ENCODE results near the gene MAGI2. TPM values are rescaled to one million over a fixed set of nuclear protein-coding genes. Genes with fewer than 3 reads are reported as not detected.

Gene MAGI2
- total RNA-seq, 4 donors from 2014 or later: 0.23 to 5.5 (median 0.45) TPM

GRCh38 chr7:78967046-78967445 lies 486.4 kb downstream of the MAGI2 start:
- Histone ChIP-seq H3K4me3 (no peak overlapping the region), H3K9me3 (no peaks in the 10 kb centered on the region), H3K27me3 (no peaks in the 10 kb centered on the region), H3K36me3 (no peaks in the 10 kb centered on the region), H3K27ac (no peak overlapping the region), H3K4me1 (no peaks in the 10 kb centered on the region)
- no peak for TF ChIP-seq CTCF (IDR thresholded peaks at IDR 0.05)
- 61 to 88% methylated on average over 2 of the region's 2 CpGs for WGBS, 2 donors
- DNase-seq: no peak
- intact Hi-C loops (cut with DNase I): no loop called here

- no peak for DNase-seq
- WGBS, 2 donors: 59 to 66% methylated on average over 5 of the region's 5 CpGs
- no peaks in the 10 kb centered on the region for H3K9me3 ChIP-seq
- H3K27ac ChIP-seq: no peak overlapping the region
- no peaks in the 10 kb centered on the region for H3K4me1 ChIP-seq
- intact Hi-C loops (cut with DNase I): no loop called here
- H3K4me3 ChIP-seq: no peak overlapping the region
- H3K27me3 ChIP-seq: no peaks in the 10 kb centered on the region
- H3K36me3 ChIP-seq: no peaks in the 10 kb centered on the region
- no peak for TF ChIP-seq CTCF (IDR thresholded peaks at IDR 0.05)
- no peak for TF ChIP-seq POLR2A (IDR thresholded peaks at IDR 0.05)
Observed at GRCh38 chr7:78959477-78959876, 494.0 kb downstream of the MAGI2 start.

DNA sequence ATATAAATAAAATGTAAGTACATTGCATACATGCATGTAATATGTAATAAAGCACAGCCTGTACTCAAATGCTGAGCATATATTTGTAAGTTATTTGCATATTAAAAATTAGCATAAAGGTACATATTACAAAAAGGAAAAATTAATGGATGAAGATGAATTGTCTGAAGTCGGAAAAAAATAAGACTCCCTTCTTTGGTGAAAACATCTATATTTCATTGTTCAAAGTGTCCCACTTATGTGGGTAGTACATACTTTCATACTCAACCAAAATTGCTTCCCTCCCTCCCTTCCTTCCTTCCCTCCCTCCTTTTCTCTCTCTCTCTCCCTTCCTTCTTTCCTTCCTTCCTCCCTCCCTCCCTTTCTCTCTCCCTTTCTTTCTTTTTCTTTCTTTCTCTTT lies 498.1 kb downstream of the MAGI2 start:
- no peak for TF ChIP-seq POLR2A (IDR thresholded peaks at IDR 0.05)
- Histone ChIP-seq H3K9me3 (no peaks in the 10 kb centered on the region), H3K27ac (no peak overlapping the region), H3K27me3 (no peaks in the 10 kb centered on the region), H3K4me1 (no peaks in the 10 kb centered on the region), H3K36me3 (no peaks in the 10 kb centered on the region), H3K4me3 (no peak overlapping the region)
- WGBS, 2 donors: 84 to 90% methylated on average over 1 of the region's 1 CpG
- no peak for DNase-seq
- intact Hi-C loops (cut with DNase I): no loop called here

DNA sequence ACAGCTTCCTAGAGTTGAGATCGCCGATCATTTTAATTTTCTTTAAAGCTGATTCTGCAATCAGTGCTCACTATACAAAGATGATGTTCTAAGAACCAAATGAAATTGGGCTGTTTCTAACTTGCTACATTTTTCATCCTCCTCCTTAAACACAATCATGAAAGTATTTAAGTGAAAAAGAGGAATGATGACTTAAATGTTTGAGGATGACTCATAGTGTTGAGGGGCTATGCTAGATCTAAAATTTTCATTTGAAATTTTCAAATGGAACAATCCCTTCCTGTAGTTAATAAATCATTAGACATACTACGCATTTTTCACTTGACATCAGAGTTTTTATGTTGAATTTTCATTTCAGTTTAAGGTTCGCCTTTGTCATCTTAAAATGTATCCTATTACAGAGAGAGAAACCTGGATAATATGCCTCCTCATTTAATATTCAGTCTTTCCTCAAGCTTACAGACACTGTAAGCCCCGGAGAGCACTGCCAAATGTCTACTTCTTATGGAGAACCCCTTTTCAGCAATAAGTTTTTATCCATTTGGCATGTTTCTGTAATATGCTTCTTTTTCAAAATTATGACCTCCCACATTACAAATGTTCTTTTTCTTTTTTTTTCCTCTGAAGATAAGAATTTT lies 499.6 kb downstream of the MAGI2 start:
- TF ChIP-seq POLR2A (IDR thresholded peaks at IDR 0.05) (no peak), CTCF (IDR thresholded peaks at IDR 0.05) (no peak)
- no peak overlapping the region for H3K27ac ChIP-seq
- no peaks in the 10 kb centered on the region for H3K36me3 ChIP-seq
- no peak overlapping the region for H3K4me3 ChIP-seq
- no peaks in the 10 kb centered on the region for H3K27me3 ChIP-seq
- 77 to 81% methylated on average over 5 of the region's 5 CpGs for WGBS, 2 donors
- no peak for DNase-seq
- intact Hi-C loops (cut with DNase I): no loop called here
- H3K9me3 ChIP-seq: no peaks in the 10 kb centered on the region
- H3K4me1 ChIP-seq: no peaks in the 10 kb centered on the region

DNA sequence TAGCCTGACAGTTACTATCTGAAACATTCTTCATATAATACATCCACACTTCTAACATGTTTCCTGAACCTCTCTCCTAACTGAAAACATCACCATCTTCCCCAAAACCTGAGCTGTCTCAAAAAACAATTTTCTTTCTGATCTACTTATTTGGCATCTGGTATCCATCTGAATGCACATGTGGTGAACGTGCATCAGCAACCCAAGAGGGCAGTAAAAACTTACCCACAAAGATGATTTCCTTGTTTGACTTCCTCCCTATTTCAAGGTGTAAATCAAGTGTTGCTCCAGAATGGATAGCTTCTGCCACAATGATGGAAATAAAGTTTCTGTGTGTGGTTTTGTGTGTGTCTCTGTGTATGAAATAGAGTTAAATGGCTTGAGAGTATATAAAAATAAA lies 500.4 kb downstream of the MAGI2 start:
- H3K4me3 ChIP-seq: no peak overlapping the region
- no peaks in the 10 kb centered on the region for H3K36me3 ChIP-seq
- H3K27ac ChIP-seq: no peak overlapping the region
- H3K4me1 ChIP-seq: no peaks in the 10 kb centered on the region
- H3K27me3 ChIP-seq: no peaks in the 10 kb centered on the region
- DNase-seq: no peak
- H3K9me3 ChIP-seq: no peaks in the 10 kb centered on the region
- TF ChIP-seq POLR2A (IDR thresholded peaks at IDR 0.05) (no peak), CTCF (IDR thresholded peaks at IDR 0.05) (no peak)
- intact Hi-C loops (cut with DNase I): no loop called here
- WGBS, 2 donors: 50 to 62% methylated on average over 1 of the region's 1 CpG

DNA sequence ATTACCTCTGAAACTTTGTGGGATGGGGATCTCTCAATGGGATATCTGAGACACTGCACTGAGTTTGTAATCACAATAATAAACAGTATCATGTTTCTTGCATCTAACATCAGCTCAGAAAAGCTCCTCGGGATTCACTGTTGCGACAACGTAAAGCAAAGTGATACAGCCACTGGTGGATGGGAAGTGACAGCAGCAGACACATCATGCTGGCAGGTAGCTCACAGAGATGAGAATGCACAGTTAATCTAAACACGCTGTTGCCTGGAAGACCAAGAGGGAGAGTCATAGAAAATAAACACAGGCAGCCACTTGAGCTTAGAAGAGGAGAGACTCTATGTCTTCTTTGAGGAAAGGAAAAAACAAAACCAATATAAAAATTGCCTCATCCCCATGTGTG lies 513.8 kb downstream of the MAGI2 start:
- 66 to 74% methylated on average over 4 of the region's 4 CpGs for WGBS, 2 donors
- H3K4me3 ChIP-seq: no peak overlapping the region
- intact Hi-C loops (cut with DNase I): no loop called here
- TF ChIP-seq POLR2A (IDR thresholded peaks at IDR 0.05) (no peak), CTCF (IDR thresholded peaks at IDR 0.05) (no peak)
- no peak for DNase-seq
- no peaks in the 10 kb centered on the region for H3K9me3 ChIP-seq
- H3K27me3 ChIP-seq: no peaks in the 10 kb centered on the region
- H3K27ac ChIP-seq: no peak overlapping the region
- H3K36me3 ChIP-seq: no peaks in the 10 kb centered on the region
- H3K4me1 ChIP-seq: no peaks in the 10 kb centered on the region

Data from esophagus squamous epithelium (tissue), 5 donors.